GM12874 (cell line): ENCODE measurements around the gene COASY.
"Not testable (repeated sequence)": the region's sequence is repeated elsewhere in the genome, so short reads cannot be mapped to it uniquely, and the experiment has no call there.

Experiments
- CTCF ChIP-seq: IDR thresholded peaks from 2 replicates; pipeline ENCODE4 v1.5.1; 2011; ENCODE audit warnings: low read depth, mild to moderate bottlenecking, control low read depth, low read length, moderate library complexity; ENCODE audit not compliant: insufficient read depth

Gene COASY

DNA sequence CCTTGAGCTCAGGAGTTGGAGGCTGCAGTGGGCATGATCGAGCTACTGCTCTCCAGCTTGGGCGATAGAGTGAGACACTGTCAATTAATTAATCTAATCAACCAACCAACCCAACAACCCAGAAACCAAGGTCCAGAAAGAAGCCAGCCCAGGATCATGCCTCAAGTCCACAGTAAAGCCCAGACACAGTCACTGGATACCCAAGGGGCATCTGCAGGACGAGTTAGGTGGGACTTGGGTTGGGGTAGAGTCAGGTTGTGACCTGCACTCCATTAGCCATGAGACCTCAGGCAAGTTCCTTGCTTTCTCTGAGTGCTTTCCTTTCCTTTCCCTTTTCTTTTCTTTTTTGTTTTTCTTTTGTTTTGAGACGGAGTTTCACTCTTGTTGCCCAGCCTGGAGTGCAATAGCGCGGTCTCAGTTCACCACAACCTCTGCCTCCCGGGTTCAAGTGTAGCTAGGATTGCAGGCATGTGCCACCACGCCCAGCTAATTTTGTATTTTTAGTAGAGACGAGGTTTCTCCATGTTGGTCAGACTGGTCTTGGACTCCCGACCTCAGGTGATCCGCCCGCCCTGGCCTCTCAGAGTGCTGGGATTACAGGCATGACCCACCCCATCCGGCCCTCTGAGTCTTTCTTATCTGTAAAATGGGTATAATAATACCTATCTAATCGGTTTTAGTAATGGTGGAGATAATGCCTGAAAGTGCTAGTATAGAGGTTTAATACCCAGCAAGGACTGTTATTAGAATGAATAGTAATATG lies 12.8 kb upstream of the COASY start:
- no peak for TF ChIP-seq CTCF

DNA sequence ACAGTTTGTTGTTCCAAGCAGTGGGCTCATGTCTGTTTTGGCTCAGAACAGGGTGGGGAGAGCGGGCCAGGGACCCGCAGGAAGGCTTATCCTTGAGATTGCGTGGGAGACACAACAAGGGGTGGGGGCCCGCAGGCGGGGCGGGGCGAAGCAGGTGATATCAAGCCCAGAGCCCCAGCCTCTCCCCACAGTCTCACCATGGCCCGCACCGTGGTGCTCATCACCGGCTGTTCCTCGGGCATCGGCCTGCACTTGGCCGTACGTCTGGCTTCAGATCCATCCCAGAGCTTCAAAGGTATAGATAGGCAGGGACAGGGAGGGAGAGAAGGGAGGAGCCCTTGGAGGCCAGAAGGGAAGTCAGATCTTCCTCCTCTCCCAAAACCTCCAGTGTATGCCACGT lies 9.2 kb upstream of the COASY start, which contains the start of gene HSD17B1:
Gene HSD17B1 (plus strand): TSS at position 188 of the 400 bp plus-strand sequence. CDS start 11 bp downstream, at position 199.
- not testable (repeated sequence) for TF ChIP-seq CTCF

DNA sequence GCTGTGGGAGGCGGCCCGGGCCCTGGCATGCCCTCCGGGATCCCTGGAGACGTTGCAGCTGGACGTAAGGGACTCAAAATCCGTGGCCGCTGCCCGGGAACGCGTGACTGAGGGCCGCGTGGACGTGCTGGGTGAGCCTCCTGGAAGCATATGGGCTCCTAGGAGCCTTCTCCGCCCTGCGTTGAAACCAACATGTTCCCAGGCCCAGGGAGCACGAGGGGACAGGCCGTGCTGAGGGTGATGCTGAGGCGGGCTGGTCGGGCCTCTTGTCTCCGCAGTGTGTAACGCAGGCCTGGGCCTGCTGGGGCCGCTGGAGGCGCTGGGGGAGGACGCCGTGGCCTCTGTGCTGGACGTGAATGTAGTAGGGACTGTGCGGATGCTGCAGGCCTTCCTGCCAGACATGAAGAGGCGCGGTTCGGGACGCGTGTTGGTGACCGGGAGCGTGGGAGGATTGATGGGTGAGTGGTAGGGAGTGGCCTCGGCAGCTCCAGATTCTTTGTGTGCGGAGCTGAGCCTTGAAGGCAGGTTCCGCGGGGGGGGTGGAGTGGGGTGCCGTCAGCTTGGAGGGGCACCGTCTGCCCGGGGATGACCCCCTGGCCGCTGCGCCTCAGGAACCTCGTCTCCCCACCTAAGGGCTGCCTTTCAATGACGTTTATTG lies 8.7 kb upstream of the COASY start:
- TF ChIP-seq CTCF: no peak

GRCh38 chr17:42553866-42554249 lies 8.1 kb upstream of the COASY start:
- TF ChIP-seq CTCF: no peak

- no peak for TF ChIP-seq CTCF
These were observed 7.5 kb upstream of the COASY start for GRCh38 chr17:42554250-42555121.

GRCh38 chr17:42555122-42555622 lies 6.8 kb upstream of the COASY start:
- TF ChIP-seq CTCF: no peak

DNA sequence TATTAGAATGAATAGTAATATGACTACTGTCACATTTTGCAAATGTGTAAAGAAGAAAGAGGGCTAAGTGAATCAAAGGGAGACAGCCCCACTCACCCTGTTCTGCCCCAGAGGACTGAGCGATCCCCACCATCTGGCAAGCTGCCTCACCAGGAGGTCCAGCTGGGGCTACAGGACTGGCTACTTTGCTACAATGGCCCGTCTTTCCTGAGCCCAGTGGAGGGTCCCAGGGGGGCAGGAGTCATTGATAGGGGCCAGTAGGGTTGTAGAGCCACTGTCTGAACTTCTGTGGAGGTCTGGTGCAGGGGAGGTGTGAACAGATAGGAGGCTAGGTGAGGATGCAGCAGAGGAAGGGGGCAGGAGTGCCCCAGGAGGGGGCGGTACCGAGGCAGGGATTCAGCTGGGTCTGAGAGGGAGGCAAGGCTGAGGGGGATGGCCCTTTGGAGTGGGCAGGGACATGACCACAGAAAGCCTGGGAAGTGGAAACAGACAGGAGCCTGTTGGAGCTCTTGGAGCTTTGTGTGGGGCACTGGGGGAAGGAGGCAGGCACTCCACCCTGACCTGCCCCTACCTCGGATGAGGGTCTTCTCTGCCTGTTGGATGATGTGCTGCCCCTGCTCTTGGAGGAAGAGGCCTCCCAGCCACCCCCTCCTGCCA lies 5.9 kb upstream of the COASY start:
- TF ChIP-seq CTCF: peak; percentile 11; the same call in 1 of the 2 replicates
